22Rv1 (cell line): Measurements from ENCODE around the gene LYZL4.

Experiments
- ZFX ChIP-seq: fragments of 450-650 bp; IDR thresholded peaks from 2 replicates; pipeline ENCODE4 v1.6.1; 2017; ENCODE audit warnings: antibody characterized with exemption, borderline replicate concordance
- TF ChIP-seq, protein P1 (sequence below): fragments of 450-650 bp; IDR thresholded peaks from 2 replicates; pipeline ENCODE4 v1.5.1; 2017; ENCODE audit warnings: mild to moderate bottlenecking

DNA sequence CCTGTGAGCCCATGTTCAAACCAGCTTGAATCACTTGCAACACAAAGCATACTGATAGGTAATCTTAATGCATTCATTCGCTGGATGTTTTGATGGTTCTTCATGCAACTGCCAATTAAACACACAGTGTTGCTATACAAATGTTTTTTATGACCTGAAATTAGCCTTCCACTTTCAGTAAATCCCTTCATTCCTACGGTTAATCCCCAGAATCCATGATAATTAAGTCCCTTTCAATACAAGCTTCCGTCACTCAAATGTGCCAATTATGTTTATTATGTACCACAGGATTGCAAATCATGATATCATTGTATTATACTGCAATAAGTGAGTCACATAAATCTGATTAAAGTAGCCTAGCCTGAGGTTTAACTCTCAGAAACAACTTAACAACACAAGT, 14.5 kb upstream of the LYZL4 start:
- TF ChIP-seq, protein P1, sequence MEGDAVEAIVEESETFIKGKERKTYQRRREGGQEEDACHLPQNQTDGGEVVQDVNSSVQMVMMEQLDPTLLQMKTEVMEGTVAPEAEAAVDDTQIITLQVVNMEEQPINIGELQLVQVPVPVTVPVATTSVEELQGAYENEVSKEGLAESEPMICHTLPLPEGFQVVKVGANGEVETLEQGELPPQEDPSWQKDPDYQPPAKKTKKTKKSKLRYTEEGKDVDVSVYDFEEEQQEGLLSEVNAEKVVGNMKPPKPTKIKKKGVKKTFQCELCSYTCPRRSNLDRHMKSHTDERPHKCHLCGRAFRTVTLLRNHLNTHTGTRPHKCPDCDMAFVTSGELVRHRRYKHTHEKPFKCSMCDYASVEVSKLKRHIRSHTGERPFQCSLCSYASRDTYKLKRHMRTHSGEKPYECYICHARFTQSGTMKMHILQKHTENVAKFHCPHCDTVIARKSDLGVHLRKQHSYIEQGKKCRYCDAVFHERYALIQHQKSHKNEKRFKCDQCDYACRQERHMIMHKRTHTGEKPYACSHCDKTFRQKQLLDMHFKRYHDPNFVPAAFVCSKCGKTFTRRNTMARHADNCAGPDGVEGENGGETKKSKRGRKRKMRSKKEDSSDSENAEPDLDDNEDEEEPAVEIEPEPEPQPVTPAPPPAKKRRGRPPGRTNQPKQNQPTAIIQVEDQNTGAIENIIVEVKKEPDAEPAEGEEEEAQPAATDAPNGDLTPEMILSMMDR, result no peak
- TF ChIP-seq ZFX, result no peak
